GM12873 (cell line): ENCODE results near the gene CLUH.

Source experiments
- CTCF ChIP-seq: IDR thresholded peaks from 2 replicates; pipeline ENCODE4 v1.5.1; 2012; ENCODE audit warnings: low read depth, mild to moderate bottlenecking, moderate library complexity, low read length, control low read depth; ENCODE audit not compliant: insufficient read depth; ENCODE audit errors: missing control alignments

Gene CLUH

DNA sequence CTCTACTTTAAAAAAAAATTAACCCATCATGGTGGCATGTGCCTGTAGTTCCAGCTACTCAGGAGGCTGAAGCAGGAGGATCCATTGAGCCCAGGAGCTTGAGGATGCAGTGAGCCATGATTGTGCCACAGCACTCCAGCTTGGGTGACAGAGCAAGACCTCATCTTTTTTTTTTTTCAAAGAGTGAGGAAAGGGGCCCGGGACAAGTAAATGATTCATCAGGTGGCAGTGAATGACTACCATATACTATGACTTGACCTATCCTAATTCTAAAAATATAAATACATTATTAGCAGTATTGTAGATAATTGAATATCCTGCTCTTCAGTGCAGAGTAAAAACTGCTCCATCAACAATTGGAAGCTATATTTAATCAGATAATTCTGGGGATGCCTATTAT, 55.3 kb downstream of the CLUH start:
- no peak for TF ChIP-seq CTCF

DNA sequence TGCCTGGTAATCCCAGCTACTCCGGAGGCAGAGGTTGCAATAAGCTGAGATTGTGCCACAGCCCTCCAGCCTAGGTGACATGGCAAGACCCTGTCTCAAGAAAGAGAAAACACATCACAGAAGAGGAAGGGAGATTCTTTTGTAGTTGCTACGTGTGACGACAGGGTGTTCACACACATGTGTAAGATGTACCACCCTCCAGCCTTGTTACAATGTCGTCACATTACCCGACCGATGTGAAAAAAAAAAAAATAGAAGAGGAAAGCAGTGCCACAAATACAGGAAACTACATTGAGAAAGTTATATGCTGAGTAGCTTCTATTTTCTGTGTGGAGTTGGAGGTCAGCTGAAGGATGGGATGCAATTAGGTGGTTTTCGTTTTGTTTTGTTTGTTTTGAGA, 56.0 kb downstream of the CLUH start:
- no peak for TF ChIP-seq CTCF

- no peak for TF ChIP-seq CTCF
Observed at GRCh38 chr17:2649191-2649590, 62.4 kb downstream of the CLUH start.

GRCh38 chr17:2647957-2648356, 63.6 kb downstream of the CLUH start:
- TF ChIP-seq CTCF = no peak

- no peak for TF ChIP-seq CTCF
Observed at GRCh38 chr17:2644971-2645370, 66.6 kb downstream of the CLUH start.
